PFSK-1 (cell line): ENCODE measurements around the gene CAMKV.

Experiments
- TAF1 ChIP-seq: IDR thresholded peaks from 2 replicates; pipeline ENCODE4 v1.6.1; 2012; ENCODE audit warnings: low read length, control low read depth, borderline replicate concordance; ENCODE audit not compliant: insufficient read depth
- TF ChIP-seq, protein P1 (sequence below), 2 experiments: IDR thresholded peaks; 2 replicates each; pipeline versions ENCODE4 v1.6.1 to v1.8.0; 2011 to 2012; ENCODE audit warnings: low read depth in 2 of 2, low read length in 2 of 2, control low read depth in 1 of 2, inconsistent platforms in 1 of 2, mild to moderate bottlenecking in 1 of 2, moderate library complexity in 1 of 2; ENCODE audit not compliant: insufficient read depth in 1 of 2

DNA sequence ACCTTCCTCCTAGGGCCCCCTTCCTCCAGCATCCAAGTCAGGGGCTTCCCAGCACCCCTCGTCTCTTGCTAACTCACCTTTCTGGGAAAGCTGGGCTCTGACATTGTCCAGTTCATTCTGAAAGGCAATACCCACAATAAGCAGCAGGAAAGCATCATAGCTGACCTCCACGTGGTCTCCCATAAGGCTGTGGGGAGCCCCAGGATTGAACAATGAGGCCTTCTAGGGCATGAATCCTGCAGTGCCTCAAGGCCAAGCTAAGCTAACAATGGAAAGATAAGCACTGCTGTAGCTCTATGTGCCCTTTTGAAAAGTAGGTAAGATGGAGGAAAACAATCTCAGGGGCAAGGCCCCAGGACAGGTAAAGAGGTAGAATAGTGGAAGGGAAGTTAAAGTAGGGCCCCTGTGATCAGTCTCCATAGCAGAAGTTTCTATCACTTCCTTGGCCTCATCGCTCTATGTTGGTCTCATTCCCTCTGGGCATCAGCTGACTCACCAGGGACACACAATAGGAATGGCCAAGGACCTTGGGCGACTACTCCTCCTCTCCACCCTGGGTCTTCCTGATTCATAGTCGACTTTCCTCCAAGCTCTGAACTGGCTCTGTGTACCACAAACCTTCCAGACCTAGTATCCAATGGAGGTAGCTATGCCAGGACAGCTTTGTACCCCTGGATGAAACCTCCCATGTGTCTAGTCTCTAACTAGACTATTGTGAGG, 25.1 kb downstream of the CAMKV start:
- TF ChIP-seq, protein P1, sequence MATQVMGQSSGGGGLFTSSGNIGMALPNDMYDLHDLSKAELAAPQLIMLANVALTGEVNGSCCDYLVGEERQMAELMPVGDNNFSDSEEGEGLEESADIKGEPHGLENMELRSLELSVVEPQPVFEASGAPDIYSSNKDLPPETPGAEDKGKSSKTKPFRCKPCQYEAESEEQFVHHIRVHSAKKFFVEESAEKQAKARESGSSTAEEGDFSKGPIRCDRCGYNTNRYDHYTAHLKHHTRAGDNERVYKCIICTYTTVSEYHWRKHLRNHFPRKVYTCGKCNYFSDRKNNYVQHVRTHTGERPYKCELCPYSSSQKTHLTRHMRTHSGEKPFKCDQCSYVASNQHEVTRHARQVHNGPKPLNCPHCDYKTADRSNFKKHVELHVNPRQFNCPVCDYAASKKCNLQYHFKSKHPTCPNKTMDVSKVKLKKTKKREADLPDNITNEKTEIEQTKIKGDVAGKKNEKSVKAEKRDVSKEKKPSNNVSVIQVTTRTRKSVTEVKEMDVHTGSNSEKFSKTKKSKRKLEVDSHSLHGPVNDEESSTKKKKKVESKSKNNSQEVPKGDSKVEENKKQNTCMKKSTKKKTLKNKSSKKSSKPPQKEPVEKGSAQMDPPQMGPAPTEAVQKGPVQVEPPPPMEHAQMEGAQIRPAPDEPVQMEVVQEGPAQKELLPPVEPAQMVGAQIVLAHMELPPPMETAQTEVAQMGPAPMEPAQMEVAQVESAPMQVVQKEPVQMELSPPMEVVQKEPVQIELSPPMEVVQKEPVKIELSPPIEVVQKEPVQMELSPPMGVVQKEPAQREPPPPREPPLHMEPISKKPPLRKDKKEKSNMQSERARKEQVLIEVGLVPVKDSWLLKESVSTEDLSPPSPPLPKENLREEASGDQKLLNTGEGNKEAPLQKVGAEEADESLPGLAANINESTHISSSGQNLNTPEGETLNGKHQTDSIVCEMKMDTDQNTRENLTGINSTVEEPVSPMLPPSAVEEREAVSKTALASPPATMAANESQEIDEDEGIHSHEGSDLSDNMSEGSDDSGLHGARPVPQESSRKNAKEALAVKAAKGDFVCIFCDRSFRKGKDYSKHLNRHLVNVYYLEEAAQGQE (IDR thresholded peaks at IDR 0.05; ENCODE audit: insufficient read depth in 1 of 2, low read depth in 2 of 2, low read length in 2 of 2) = no peak
- TF ChIP-seq TAF1 = no peak
